SJSA1 (cell line): Measurements from ENCODE around the gene MMRN2. TPM values are rescaled to one million over a fixed set of nuclear protein-coding genes. Genes with fewer than 3 reads are reported as not detected.
"Not testable (repeated sequence)": the region's sequence is repeated elsewhere in the genome, so short reads cannot be mapped to it uniquely, and the experiment has no call there.

Experiments used
- DNase-seq, 2 experiments: peaks; one replicate each; pipeline ENCODE4 v3.0.0-alpha.2; 2015 to 2020; ENCODE audit warnings: low spot score in 2 of 2, low read depth in 1 of 2
- H3K27ac ChIP-seq: fragments of 250-450 bp; sonication (Bioruptor Pico); 2 replicates; pipeline ENCODE4 v1.5.1; 2020; ENCODE audit warnings: mild to moderate bottlenecking, moderate library complexity
- H3K27me3 ChIP-seq: fragments of 250-450 bp; sonication (Bioruptor Pico); replicated peaks from 2 replicates; pipeline ENCODE4 v1.5.1; 2020; ENCODE audit warnings: mild to moderate bottlenecking, moderate library complexity
- H3K36me3 ChIP-seq: fragments of 250-450 bp; sonication (Bioruptor Pico); 2 replicates; pipeline ENCODE4 v1.5.1; 2020; ENCODE audit warnings: mild to moderate bottlenecking
- H3K4me1 ChIP-seq: fragments of 250-450 bp; sonication (Bioruptor Pico); replicated peaks from 2 replicates; pipeline ENCODE4 v1.6.1; 2021; ENCODE audit warnings: mild to moderate bottlenecking
- H3K4me3 ChIP-seq: fragments of 250-450 bp; sonication (Bioruptor Pico); 2 replicates; pipeline ENCODE4 v1.5.1; 2020; ENCODE audit warnings: mild to moderate bottlenecking
- H3K9me3 ChIP-seq: fragments of 250-450 bp; sonication (Bioruptor Pico); replicated peaks from 2 replicates; pipeline ENCODE4 v1.5.1; 2020; ENCODE audit warnings: mild to moderate bottlenecking
- total RNA-seq: library from RNA; depleted of rRNA; stranded (reverse); fragments of >200 nt; shearing (Covaris generic); gene quantifications from 2 replicates; pipeline ENCODE4 v1.2.3, GENCODE V29; 2014

The MMRN2 gene
- total RNA-seq, 1 experiment from 2014 or later = 1.5 TPM

DNA sequence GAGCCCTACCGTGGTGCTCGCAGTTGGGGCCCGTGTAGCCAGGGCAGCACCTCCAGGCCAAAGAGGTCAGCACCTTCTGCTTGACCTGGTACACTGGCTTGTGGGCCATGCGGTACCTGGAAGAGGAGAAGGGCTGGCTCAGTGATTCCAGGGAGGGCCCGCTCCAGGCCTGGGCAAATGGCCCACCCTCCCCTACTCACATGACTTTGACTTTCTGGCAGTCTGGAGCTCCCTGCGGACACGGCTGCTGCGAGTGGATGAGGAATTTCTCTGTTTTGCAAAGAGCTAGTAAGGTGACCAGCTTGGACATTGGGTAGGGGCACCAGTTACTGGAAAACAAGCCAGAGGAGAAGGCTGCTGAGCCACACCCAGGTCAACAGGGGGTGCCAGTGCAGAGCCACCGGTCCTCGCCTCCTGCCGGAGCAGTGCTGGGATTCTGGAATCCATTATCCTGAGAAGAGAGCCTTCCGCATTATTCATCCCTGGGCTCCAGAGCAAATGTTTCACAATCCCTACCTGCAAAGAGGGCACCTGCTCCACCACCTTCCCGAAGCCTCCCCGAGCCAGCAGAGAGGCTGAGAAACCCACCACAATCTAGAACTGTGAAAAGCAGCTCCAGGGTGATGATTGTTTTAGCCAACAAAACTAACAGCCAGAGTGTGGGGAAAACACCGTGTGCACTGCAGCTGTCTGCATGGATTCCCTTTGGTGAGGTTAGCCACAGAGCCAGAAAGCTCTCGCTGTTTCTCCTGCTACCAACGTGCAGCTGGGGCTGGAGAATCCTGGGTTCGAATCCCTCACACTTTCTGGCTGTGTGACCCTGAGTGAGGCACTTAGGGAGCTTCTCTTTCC, 11.8 kb downstream of the MMRN2 start:
- no peak overlapping the region for H3K27ac ChIP-seq
- DNase-seq = peak in 1 of 2 experiments; percentile 40
- H3K27me3 ChIP-seq = no peaks in the 10 kb centered on the region
- H3K4me3 ChIP-seq = no peak overlapping the region
- H3K9me3 ChIP-seq = no peaks in the 10 kb centered on the region
- H3K4me1 ChIP-seq = no peaks in the 10 kb centered on the region
- H3K36me3 ChIP-seq = no peaks in the 10 kb centered on the region

DNA sequence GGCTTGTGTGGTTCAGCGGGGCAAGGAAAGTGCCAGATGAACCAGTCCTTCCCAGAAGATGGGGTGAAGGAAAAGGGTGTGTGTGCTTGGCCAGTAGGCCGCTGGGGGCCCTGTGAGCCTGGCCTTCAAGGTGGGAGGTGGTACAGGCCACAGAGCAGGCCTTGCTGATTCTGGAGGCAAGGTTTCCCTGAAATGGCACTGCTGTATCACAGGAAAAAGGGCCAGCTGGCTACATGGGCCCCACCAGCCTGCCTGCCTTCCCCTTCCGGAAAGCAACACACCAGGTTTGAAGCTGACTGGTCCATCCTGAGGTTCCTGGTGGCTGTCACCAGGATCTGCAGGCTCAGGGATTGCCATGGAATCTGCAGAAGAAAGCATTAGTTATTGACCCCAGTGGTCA, 12.5 kb downstream of the MMRN2 start:
- Histone ChIP-seq H3K9me3 (no peaks in the 10 kb centered on the region), H3K4me1 (no peaks in the 10 kb centered on the region; the same call in 1 of the 2 replicates), H3K27ac (no peak overlapping the region), H3K36me3 (no peaks in the 10 kb centered on the region), H3K27me3 (no peaks in the 10 kb centered on the region), H3K4me3 (no peak overlapping the region)
- DNase-seq = peak in 1 of 2 experiments; percentile 21

DNA sequence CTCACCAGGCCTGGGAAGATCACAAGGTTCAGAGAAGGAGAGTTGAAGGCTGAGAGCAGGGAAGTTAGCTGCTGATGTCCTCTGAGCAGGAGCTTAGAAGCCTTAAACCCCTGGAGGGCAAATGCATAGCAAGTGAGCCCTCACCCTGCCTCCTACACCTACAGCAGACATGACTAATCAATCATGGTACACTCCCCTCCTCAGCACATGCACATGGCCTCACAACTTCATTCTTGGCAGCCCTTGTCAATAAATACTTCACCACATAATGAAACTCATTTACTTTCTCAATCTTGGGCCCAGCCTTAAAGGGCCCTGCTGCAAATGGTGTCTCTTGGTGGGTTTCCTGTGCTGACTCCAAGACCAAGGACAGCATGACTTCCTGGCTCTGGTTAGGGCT, 12.9 kb downstream of the MMRN2 start:
- H3K4me1 ChIP-seq = peaks cover 3% of the 10 kb centered on the region
- no peaks in the 10 kb centered on the region for H3K9me3 ChIP-seq
- no peaks in the 10 kb centered on the region for H3K36me3 ChIP-seq
- H3K27ac ChIP-seq = no peak overlapping the region
- DNase-seq = peak in 1 of 2 experiments; percentile 8
- H3K4me3 ChIP-seq = no peak overlapping the region
- H3K27me3 ChIP-seq = no peaks in the 10 kb centered on the region

DNA sequence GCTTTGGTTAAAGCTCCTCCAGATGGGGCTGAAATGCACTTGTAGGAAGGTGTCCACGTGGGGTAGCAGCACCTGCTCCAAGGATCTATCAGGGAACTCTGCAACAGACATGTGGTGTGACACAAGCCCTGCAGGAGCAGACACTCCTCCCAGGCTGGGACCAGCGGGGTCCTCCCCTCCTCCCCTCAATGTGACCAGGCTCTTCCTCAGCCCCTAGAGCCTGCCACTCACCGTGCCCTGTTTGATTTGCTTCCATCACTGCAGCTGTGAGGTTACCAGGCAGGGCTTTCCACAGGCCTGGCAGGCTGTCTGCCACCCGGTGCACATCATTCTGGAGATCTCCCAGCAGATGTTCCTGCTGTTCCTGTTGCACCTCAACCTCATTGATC, 13.4 kb downstream of the MMRN2 start:
- no peak for DNase-seq
- Histone ChIP-seq H3K9me3 (no peaks in the 10 kb centered on the region), H3K4me3 (no peak overlapping the region), H3K4me1 (peaks cover 5% of the 10 kb centered on the region), H3K27me3 (no peaks in the 10 kb centered on the region), H3K36me3 (no peaks in the 10 kb centered on the region), H3K27ac (no peak overlapping the region)

DNA sequence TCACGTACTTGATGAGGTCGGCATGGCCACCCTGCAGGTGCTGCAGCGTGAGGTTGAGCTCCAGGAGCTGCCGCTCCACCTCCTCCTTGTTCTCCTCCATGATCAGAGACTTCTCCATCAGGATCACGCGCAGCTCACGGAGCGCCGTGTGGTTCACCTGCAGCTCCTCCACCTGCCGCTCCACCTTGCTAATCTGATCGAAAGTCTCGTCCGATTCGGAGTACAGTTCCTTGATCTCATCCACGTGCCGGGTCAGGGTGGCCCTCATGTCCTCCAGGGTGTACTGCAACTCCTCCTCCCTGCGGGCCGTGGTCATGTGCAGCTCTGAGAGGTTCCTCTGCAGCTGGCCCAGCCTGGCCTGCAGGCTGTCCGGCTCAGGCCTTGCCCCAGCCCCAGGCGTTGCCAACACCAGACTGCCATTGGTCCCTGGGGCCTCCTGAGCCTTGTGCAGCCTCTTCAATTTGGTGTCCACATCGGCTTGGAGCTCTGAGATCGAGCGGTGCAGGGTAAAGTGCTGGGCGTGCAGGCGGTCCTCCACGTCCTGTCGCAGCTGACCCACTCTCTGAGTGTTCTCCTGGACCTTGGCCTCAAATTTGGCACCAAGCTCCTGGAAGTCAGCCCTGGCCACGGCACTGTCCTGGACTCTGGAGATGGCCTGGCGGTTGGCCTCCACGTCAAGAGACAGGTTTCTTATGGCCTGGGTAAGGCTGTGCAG, 13.9 kb downstream of the MMRN2 start:
- H3K27me3 ChIP-seq = no peaks in the 10 kb centered on the region
- no peaks in the 10 kb centered on the region for H3K9me3 ChIP-seq
- peak in 1 of 2 experiments; percentile 35 for DNase-seq
- peaks cover 7% of the 10 kb centered on the region for H3K4me1 ChIP-seq
- no peak overlapping the region for H3K4me3 ChIP-seq
- H3K36me3 ChIP-seq = no peaks in the 10 kb centered on the region
- H3K27ac ChIP-seq = no peak overlapping the region

DNA sequence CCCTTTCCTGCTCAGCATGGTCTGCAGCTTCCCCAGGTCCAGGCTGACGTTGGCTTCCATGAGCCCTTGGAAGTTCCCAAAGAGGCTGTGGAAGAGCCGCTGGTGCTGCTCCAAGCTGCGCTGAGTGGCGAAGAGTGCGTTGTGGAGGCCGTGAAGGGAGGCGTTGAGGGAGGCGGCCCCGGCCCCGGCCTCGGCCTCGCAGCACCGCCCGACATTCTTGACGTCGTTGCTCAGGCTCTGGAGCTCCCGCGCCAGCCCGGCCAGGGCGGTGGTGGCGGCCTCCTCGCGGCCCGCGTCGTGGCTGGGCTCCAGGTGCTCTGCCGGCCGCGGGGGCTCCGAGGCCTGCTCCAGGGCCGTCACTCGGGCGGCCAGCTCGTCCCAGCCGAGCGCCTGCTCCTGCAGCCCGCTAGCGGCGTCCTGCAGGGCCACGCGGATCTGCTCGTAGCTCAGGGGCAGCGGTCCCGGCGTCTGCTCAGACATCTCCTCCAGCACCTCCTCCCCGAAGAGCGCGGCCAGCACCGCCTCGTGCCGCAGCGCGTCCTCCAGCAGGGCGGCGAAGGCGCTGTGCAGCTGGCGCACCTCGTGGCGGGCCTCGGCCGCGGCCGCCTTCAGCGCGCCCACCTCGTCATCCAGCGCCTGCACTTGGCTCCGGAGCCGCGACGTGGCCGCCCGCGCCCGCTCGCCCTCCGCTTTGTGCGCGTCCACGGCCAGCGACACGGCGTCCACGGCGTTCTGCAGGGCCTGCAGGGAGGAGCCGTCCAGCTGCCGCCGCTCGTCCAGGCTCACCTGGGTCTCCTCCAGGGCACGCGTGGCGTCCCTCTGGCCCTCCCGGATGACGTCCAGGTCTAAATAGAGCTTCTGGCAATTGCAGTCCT, 14.7 kb downstream of the MMRN2 start:
- DNase-seq = peak in 1 of 2 experiments; percentile 36

DNA sequence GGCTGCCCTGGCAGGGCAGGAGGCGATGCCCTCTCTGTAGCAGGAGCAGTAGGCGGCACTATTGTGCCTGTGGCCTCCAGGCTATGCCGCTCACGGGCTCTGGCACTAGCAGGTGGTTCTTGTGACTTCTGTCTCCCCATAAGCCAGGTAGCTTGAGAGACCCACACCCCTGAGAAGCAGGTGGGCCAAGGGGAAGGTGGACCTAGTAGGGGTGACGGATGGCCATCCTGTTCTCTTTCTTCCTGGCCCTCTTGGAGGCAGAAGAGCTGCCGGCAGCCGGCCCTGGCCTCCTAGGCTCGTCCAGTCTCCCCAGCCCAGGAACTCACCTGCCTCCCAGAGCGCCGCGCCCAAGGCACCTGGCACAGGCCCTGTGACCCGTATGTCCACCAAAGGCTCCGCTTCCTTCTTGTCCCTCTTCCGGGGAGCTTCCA, 15.4 kb downstream of the MMRN2 start:
- DNase-seq = peak in 1 of 2 experiments; percentile 38
- Histone ChIP-seq H3K9me3 (no peaks in the 10 kb centered on the region), H3K36me3 (no peaks in the 10 kb centered on the region), H3K27ac (no peak overlapping the region), H3K4me1 (peaks cover 9% of the 10 kb centered on the region), H3K4me3 (no peak overlapping the region), H3K27me3 (no peaks in the 10 kb centered on the region)

More for the DNA sequence above, 14.7 kb downstream of the MMRN2 start:
- H3K27me3 ChIP-seq = no peaks in the 10 kb centered on the region
- H3K27ac ChIP-seq = no peak overlapping the region
- no peaks in the 10 kb centered on the region for H3K9me3 ChIP-seq
- no peaks in the 10 kb centered on the region for H3K36me3 ChIP-seq
- H3K4me1 ChIP-seq = peaks cover 7% of the 10 kb centered on the region
- no peak overlapping the region for H3K4me3 ChIP-seq

DNA sequence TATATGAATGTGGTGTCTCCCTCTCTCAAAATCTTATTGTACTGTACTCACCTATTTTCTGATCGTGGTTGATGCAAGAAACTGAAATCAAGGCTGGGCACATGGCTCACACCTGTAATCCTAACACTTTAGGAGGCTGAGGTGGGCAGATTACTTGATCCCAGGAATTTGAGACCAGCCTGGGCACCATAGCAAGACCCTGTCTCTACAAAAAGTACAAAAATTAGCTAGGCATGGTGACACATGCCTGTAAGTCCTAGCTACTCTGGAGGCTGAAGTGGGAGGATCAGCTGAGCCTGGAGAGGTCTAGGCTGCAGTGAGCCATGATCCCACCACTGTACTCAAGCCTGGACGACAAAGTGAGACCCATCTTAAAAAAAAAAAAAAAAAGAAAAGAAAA, 16.0 kb downstream of the MMRN2 start:
- no peak overlapping the region for H3K4me3 ChIP-seq
- H3K36me3 ChIP-seq = no peaks in the 10 kb centered on the region
- H3K4me1 ChIP-seq = peaks cover 12% of the 10 kb centered on the region
- no peaks in the 10 kb centered on the region for H3K27me3 ChIP-seq
- DNase-seq = no peak
- H3K27ac ChIP-seq = no peak overlapping the region
- no peaks in the 10 kb centered on the region for H3K9me3 ChIP-seq

DNA sequence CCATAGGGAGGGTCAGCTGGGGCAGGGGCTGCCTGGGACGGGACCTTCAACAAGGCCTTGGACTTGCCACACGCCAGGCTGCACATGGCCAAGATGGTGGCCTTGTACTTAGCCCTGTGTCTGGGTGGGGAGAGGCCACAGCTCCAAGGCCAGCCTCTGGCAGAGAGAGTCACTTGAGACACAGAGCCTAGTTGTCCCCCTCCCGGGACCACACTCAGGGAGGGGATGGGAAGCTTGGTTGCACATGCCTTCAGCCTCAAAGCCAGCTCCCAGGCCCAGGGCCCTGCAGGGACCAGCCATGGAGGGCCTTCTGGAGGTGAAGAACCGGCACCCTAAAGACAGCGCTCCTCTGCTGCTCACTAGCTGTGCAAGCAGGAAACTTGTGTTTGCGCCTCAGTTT, 16.7 kb downstream of the MMRN2 start:
- Histone ChIP-seq H3K27ac (no peak overlapping the region), H3K4me3 (no peak overlapping the region), H3K4me1 (peaks cover 12% of the 10 kb centered on the region), H3K9me3 (no peaks in the 10 kb centered on the region), H3K27me3 (no peaks in the 10 kb centered on the region), H3K36me3 (no peaks in the 10 kb centered on the region)
- DNase-seq = no peak

DNA sequence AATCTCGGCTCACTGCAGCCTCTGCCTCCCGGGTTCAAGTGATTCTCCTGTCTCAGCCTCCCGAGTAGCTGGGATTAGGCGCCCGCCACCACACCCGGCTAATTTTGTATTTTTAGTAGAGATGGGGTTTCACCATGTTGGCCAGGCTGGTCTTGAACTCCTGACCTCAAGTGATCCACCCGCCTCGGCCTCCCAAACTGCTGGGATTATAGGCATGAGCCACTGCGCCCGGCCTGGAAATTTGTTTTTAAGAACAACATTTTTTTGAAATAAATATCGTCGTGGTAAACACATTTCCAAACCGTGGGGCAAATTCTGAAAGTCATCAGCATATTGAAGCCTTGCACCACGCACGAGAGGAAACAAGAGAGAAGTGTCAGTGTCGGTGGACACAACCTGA, 17.3 kb downstream of the MMRN2 start:
- DNase-seq, H3K27me3 ChIP-seq, H3K27ac ChIP-seq, H3K4me3 ChIP-seq, H3K36me3 ChIP-seq, H3K9me3 ChIP-seq: not testable (repeated sequence)
- peaks cover 12% of the 10 kb centered on the region for H3K4me1 ChIP-seq

DNA sequence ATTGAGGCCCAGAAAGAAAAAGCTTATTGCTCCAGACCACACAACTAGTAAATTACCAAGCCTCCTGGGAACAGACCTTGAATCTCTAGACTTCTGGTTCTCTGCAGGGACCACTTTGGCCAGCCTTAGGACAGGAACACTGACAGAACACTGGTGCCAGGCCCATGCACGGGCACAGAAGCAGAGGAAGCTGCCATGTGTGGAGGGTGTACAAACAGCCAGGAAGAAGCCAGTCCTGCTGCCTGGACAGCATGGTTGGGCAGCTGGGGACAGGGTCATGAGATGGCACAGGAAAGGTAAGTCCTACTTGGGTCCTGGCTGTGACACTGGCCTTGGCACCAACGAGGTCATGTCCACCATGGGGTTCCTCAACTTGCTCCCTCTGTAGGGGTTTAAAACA, 19.2 kb downstream of the MMRN2 start:
- DNase-seq = no peak
- Histone ChIP-seq H3K4me1 (peaks cover 12% of the 10 kb centered on the region), H3K4me3 (no peak overlapping the region), H3K27ac (no peak overlapping the region), H3K9me3 (no peaks in the 10 kb centered on the region), H3K27me3 (no peaks in the 10 kb centered on the region), H3K36me3 (no peaks in the 10 kb centered on the region)

DNA sequence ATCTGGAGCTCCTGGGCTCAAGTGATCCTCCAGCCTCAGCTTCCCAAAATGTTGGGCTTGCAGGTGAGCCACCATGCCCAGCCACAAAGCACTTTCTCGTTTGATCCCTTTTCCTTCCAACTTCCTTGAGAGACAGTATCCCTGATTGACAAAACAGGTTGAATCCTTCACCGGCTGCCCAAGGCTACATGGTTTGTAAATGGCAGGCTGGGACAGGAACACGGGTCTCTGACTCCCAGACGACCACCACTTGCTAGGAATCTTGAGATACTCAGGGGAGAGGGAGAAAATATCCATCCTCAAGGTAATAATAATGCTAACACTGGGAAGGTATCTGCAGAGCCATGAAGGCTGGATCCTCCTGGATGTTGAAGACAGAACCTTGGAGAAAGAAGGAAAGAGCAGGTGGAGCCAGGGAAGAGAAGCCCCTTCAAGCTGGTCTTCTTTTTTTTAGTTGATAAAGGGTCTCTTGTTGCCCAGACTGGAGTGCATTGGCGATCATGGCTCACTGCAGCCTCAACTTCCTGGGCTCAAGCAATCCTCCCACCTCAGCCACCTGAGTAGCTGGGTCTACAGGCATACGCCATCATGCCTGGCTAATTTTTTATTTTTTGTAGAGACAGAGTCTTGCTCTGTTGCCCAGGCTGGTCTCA, 19.8 kb downstream of the MMRN2 start:
- H3K9me3 ChIP-seq = no peaks in the 10 kb centered on the region
- DNase-seq = no peak
- no peak overlapping the region for H3K4me3 ChIP-seq
- H3K27ac ChIP-seq = no peak overlapping the region
- no peaks in the 10 kb centered on the region for H3K36me3 ChIP-seq
- H3K4me1 ChIP-seq = peaks cover 12% of the 10 kb centered on the region
- H3K27me3 ChIP-seq = no peaks in the 10 kb centered on the region
